Gastrocnemius medialis (tissue), 4 donors: ENCODE data around the gene APEX2.

Experiments used
- CTCF ChIP-seq, 5 experiments: fragments of 450-650 bp in 3 of 5; fragments of 200-600 bp in 2 of 5; sonication (generic) in 2 of 5; IDR thresholded peaks in 4 of 5; conservative IDR thresholded peaks in 1 of 5; 1 replicate in 4 of 5; 2 replicates in 1 of 5; pipeline ENCODE4 v1.5.1; 2016 to 2019; ENCODE audit warnings: antibody characterized with exemption in 5 of 5, mild to moderate bottlenecking in 3 of 5, moderate library complexity in 3 of 5
- POLR2A ChIP-seq, 2 donors: fragments of 450-650 bp; IDR thresholded peaks; one replicate each; pipeline ENCODE4 v1.6.1; 2017; ENCODE audit warnings: antibody characterized with exemption in 2 of 2, mild to moderate bottlenecking in 2 of 2, moderate library complexity in 2 of 2

- TF ChIP-seq POLR2A (IDR thresholded peaks at IDR 0.05) (no peak), CTCF (IDR thresholded peaks at IDR 0.05 in 4 of 5, conservative IDR thresholded peaks at IDR 0.05 in 1 of 5) (no peak)
Observed at GRCh38 chrX:55007656-55008055, 7.5 kb downstream of the APEX2 start.
